Brain pericyte (primary cell): Measurements from ENCODE around the gene LINC00305.

Experiments
- DNase-seq: peaks from one replicate; pipeline ENCODE4 v3.0.0-alpha.2; 2012; ENCODE audit warnings: low read depth, low spot score

The LINC00305 gene

GRCh38 chr18:64148988-64149387, at the start of gene LINC00305:
TSS of gene LINC00305 (minus strand) at chr18:64149088.
- no peak for DNase-seq

- no peak for DNase-seq
These were observed 42.2 kb upstream of the LINC00305 start for GRCh38 chr18:64191069-64191468.

DNA sequence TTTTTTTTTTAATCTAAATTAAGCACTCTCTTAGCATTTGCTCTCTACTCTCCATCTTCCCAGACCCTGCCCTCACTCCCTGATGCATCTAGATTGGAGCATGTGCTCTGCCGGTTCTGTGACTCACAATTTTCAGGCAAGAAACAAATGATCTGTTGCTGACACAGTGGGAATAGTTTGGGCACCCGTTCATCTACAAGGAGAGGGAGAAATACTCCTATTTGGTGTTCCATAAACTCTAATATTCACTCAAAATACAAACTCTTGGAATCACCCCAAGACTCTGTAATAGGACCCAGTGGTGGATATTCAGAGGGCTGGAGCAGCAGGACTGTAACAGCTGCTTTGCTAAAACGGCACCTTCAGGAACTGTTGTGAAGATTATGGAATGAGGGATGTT, 37.1 kb upstream of the LINC00305 start:
- no peak for DNase-seq

- DNase-seq = no peak
These were observed 34.8 kb upstream of the LINC00305 start for GRCh38 chr18:64183665-64184064.

GRCh38 chr18:64180617-64181016, 31.7 kb upstream of the LINC00305 start:
- no peak for DNase-seq

GRCh38 chr18:64180171-64180570, 31.3 kb upstream of the LINC00305 start:
- no peak for DNase-seq

DNA sequence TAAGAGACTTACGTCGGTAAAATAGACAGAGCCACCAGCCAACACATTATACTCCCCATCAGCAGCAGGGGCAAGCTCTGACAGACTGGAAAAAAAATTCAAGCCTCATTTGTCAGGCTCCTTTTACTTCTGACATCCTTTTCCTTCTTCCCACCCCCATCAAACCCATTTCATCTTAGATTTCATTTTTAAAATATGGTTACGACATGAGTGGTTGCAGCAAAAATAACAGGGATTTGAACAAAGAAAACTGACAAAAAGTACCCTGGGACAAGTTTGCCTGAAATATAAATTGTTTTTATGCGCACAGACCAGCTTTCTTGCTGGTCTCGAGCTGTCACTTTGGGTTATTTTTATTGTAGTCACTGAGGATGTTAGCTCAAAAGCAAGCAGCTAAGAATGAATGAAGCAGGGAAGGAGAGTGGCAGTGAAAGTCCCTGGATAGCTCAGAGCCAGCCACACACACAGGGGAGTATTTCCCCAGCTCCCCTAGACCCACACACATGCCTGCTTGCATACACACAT, 30.7 kb upstream of the LINC00305 start:
- no peak for DNase-seq

GRCh38 chr18:64178860-64179259, 30.0 kb upstream of the LINC00305 start:
- no peak for DNase-seq

DNA sequence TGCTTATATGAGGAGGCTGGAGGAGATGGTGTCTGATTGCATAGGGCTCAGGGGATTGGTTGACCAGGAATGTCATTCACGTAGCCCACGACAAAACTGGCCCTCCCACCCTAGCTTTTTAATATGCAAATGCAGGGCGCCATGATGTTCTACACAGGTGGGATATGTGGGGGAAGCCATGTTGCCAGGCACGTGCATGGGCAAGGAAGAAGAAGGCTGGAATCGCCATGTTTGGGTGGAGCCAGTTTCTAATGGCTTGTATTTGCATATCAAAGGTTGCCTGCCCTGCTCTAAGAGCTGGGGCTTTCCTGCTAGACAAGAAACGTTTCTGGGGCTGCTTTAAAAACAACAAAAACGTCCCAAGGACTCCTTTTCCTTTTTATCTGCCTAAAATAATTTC, 26.5 kb upstream of the LINC00305 start:
- no peak for DNase-seq

GRCh38 chr18:64171576-64171975, 22.7 kb upstream of the LINC00305 start:
- DNase-seq = no peak

DNA sequence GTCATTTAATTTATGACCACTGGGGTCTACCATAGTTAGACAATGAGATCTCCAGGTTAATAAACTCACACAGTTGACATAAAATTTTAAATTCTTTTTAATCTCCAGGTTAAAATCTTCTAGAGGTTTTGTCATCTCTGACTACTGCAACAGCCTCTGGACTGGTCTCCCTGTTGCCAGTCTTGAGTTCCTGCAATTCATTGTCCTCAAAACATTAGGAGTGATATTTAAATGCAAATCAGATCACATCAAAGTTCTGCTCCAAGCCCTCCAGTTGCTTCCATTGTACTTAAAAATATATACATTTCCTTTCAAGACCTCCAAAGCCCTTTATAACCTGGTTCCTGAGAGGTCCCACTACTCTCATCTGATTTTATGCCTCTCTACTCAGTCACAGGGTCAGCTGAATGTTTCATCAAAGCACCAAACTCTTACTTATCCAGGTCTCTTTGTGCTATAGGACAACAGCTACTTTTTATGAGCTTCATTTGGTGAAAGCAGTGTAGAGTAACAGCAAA, 18.6 kb upstream of the LINC00305 start:
- DNase-seq = no peak

DNA sequence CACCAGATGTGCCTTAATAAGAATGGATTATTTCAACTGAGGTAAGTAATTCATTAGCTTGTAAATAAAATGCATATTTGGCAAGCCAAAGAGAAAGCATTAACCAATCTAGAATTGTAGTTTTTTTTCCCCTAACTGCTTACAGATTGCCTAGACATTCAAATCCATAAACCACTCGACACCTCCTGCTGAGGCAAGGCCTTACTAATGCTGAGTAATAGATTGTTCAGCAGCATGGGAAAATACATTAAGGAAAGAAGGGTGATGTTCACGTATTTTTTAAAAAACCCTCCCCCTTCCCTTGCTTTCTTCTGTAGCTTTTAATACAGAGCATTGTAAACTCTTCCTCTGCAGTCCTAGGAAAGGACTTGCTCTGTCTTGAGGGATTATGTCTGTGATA, 17.0 kb upstream of the LINC00305 start:
- DNase-seq = peak; percentile 72

- DNase-seq = no peak
These were observed 16.0 kb upstream of the LINC00305 start for GRCh38 chr18:64164883-64165282.

DNA sequence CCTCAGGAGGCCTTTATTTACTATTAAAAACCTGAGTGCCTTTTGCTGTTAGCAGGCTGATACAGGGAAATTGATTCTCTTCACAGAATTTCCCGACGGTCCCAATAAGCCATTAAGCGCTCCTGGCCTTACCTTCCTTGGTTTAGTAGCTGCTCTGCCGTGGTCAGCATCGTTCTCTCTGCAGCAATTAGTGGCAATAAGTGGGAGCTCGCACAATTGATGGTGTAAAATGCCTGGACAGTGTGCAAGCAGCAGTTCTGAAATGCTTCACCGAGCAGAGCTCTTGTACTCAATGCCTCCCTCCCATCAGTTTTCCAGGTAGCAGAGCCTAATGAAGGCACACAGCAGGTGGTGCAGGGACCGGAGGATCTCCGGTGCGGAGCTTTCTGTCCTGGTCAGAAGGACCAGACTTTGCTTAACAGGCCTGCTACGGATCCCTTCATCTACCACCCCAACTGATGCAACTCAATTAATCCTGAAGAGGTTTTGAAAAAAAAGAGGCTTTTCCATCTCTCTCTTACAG, 1.1 kb upstream of the LINC00305 start:
- no peak for DNase-seq

DNA sequence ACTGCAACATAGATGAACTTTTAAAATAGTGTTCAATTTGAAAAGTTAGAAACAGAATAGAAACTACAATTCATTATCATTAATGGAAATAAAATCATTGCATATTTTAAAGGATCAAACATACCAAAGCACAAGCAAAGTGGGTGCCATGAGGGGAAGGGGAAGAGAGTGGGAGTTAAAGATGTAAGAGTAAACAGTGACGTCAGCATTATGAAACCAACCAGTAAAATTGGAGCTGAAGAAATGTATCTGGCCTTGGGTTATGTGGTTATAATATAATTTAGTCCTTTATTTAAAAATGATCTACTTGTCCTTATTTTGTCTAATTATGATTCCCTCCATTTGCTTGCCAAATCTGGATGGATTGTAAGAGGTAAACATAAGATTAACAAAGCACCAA, 6.0 kb downstream of the LINC00305 start:
- DNase-seq = no peak

DNA sequence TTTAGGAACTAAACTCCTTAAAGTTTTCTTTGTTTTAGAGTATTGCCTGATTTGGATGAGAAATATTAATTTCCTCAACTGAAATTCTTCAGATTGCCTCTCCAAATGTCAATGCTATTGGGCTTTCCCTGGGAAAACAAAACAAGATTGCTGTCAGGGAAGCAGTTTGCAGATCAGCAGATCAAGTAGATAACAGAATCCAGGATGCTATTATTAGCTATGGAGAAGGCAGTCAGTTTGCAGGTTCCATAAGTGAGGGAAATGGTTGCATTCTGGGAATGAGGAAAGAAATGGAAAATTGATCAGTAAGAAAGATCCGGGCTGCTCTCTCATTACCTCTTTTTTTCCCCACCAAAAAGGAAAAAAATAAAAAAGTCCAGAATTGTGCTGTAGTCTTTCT, 11.0 kb downstream of the LINC00305 start:
- DNase-seq = no peak

DNA sequence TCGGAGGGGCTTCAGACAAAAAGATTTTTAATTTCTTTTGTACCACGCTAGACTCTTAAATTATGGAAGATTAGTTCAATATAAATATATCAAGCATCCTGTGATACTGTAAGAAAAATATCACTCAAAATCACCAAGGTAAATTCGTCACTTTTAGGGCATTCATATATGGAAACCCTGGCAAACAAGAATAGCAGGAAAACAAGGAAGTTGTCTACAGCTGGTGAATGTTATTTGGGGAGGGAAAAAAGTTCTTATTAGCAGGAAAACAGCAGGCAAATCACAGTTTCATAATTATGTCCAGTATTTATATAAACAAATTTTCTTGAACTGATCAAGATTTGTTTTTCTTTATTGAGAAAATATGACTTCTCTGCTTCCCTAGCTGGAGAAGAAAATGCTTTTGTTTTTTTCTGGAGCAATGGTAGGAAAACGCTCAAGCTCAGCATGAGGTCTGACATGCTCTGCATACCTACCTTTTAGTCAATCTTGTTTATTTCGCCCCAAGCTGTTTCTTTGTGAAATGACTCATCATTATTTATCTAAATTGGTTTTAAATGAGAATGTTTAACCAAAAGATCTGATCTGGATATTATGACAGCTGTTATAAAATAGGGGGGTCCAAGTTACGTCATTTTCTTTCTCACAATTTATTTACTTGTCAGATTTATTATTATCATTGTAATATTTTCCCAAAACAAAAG, 14.7 kb downstream of the LINC00305 start:
- peak; percentile 70 for DNase-seq

GRCh38 chr18:64132871-64133270, 16.0 kb downstream of the LINC00305 start:
- no peak for DNase-seq

DNA sequence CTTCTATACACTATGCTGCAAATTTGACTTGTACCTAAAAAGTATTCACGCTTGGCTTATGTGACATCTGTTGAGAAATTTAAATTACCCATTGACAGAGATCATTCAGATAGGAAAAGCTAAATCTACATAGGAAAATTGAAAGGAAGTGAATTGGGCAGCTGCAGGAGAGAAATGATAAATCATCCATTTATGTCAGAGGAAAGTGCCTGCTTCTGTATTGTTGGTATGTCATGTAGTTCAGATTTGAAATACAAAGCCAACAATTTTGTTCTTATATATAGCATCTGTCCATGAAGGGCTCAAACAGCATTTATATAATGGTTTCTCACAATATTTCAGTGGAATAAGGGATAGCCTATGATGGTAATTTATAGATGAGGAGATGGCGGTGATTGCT, 17.6 kb downstream of the LINC00305 start:
- DNase-seq = no peak

- DNase-seq = no peak
These were observed 21.7 kb downstream of the LINC00305 start for GRCh38 chr18:64127172-64127571.

GRCh38 chr18:64119916-64120315, 29.0 kb downstream of the LINC00305 start:
- DNase-seq = no peak

- DNase-seq = no peak
These were observed 30.5 kb downstream of the LINC00305 start for GRCh38 chr18:64118406-64118805.

GRCh38 chr18:64116571-64117175, 32.2 kb downstream of the LINC00305 start:
- no peak for DNase-seq
